ENCODE measurements around the gene TBC1D4. TPM values are rescaled to one million over a fixed set of nuclear protein-coding genes. Genes with fewer than 3 reads are reported as not detected.
A peak's percentile ranks its signal among the peaks of the same experiment; 100 is the strongest.
"Not testable (repeated sequence)": the region's sequence is repeated elsewhere in the genome, so short reads cannot be mapped to it uniquely, and the experiment has no call there.

The TBC1D4 gene
- total RNA-seq, 1 experiment from 2014 or later, result 28.2 TPM

DNA sequence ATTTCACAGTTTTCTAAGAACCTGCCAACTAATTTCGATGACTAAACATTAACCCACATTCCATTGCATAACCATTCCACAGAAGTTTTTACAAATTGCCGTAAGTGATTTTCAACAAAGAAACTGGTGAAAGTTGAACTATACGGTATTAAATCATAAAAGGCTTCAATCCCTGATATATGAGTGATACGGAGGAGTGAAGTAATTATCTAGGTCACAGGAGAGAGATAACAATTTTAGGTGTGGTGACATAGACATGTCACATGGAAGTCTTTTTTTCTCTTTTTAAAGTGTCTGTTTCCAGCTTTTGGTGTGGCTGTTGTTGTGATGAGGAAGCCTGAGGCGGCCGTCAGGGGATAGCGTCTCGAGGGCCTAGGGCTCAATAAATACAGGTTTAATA lies 29.4 kb downstream of the TBC1D4 start:
- no peak for DNase-seq (ENCODE audit: low read depth)

DNA sequence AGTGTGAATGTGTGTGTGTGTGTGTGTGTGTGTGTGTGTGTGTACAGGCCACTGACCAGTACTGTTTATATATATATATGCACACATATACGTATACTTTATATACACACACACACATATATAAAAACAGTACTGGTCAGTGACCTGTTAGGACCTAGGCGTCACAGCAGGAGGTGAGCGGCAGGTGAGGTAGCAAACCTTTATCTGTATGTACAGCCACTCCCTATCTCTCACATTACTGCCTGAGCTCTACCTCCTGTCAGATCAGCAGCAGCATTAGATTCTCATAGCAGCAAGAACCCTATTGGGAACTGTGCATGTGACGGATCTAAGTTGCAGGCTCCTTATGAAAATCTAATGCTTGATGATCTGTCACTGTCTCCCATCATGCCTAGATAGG lies 34.5 kb downstream of the TBC1D4 start:
- DNase-seq (ENCODE audit: low read depth), result no peak

DNA sequence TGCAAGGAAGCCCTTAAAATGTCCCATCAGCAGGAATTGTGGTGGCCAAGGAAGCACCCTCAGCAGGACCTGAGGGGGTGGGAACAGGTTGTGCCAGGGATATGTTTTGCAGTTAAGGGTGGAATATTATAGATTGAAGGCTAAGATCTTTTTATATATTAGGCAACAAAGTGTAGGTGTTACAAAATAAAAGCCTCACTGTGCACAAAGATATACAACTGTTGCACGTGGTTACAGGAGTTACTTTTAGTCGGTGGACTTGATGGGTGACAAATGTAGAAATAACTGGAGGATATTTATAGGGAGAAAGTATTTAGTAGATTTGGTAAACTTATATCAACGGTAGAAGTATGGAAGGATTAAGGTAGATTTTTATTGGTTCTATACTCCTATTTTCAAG lies 35.1 kb downstream of the TBC1D4 start:
- no peak for DNase-seq (ENCODE audit: low read depth)

DNA sequence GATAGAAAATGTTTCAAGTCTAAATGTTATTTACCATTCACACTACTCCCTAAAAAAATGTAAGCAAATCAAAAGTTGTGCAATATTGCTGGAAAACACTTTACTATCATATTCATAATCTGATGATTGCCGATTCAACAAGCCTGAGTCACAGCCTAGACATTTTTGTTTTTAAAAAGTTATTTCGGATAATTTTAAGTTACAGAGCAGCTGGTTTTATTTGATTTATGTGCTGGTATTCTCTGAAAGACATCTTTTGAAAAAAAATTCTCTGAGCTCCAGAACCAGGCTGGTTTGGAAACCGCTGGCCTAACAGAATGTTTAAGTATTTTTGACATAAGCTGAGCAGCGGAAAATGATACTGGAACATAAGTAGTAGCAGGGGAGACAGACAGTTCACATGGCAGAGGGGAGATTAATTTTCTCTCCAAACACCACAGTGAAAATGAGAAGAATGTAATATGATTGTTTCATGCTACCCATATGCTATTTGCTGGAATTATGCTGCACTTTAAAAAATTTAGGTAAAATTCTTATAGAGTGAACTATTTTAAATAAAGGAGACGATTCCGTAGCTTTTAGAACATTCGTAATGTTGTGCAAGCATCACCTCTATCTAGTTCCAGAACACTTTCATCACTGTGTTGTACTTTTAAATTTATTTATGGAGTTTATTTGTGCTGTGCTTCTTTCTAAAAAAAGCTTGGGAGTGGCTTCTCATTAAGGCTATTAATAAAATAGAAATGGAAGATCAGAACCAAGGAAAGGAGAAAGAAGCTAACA lies 36.1 kb downstream of the TBC1D4 start:
- no peak for DNase-seq (ENCODE audit: low read depth)

DNA sequence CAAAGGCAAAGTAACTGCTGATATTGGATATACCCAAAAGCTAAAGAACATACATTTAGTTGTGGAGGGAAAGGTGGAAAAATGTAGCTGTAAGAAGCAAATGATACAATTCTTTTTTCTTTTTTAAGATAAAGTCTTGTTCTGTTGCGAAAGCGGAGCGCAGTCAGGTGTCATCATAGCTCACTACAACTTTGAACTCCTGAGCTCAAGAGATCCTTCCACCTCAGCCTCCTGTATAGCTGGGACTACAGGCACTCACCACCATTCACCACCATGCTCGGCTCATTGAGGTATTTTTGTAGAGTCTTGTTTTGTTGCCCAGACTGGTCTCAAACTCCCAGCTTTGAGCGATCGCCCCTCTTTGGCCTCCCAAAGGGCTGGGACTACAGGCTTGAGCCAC lies 38.0 kb downstream of the TBC1D4 start:
- DNase-seq (ENCODE audit: low read depth), result no peak

DNA sequence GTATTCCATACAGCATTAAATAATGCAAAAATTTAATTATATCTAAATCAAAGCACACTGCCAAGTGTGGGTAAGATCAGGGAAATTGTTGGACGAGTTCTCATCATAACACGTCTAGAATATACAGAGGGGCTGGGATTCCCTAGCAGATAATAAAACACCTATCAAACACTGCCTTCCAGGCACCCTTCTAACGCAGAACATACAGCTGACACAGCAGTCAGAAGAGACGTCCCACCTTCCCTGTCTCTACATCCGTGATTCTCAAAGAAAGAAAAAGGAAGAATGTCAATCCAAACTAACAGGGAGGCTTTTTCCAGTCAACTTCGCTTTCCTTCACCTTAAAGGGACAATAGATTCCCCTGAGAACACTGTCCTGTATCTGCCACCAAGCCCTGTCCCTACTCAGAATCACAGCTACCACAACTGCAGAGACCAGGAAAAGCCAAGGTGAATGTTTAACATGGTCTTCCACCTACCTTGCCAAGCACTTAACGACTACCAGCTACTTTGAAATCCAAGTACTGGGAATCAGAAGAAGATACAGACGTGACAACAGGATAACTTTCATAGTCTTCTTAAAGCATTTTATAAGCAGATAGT lies 38.5 kb downstream of the TBC1D4 start:
- no peak for DNase-seq (ENCODE audit: low read depth)

DNA sequence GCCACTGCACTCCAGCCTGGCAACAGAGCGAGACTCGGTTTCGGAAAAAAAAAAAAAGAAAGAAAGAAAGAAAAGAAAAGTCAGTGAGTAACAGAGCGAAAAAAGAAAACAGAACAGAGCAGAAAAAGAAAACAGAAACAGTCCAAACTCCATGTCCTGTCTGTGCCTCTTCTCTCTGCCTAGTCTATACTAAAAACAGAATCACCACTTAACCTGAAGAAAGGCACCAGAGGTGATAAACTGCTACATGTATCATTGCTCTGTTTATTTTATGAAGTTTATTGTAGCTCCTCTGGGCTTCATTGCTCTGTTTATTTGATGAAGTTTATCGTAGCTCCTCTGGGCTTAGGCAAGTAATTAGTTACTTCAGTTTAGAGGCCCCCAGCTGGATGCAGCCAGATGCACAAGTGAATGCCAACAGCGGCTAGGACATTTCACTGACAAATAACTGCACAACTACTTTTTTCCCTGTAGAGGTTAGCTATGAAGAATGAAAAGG lies 39.2 kb downstream of the TBC1D4 start:
- DNase-seq (ENCODE audit: low read depth), result no peak

DNA sequence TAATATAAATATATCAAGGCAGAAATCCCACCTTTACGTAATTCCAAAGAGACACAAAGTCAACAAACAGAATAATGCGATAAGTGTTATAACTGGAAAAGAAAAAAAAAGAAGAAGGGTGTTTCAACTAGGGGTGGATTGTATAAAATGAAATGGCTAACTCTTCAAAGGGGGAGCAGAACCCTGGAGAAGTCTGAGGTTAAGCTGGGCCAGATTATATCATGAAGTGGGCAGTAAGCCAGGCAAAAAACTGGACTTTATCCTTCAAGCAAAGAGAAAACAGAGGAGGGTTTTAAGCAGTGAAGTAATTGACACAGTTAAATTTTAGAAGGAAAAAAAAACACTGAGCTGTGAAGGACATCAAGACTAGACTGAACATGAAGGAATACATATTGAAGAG lies 41.9 kb downstream of the TBC1D4 start:
- DNase-seq (ENCODE audit: low read depth), result no peak

DNA sequence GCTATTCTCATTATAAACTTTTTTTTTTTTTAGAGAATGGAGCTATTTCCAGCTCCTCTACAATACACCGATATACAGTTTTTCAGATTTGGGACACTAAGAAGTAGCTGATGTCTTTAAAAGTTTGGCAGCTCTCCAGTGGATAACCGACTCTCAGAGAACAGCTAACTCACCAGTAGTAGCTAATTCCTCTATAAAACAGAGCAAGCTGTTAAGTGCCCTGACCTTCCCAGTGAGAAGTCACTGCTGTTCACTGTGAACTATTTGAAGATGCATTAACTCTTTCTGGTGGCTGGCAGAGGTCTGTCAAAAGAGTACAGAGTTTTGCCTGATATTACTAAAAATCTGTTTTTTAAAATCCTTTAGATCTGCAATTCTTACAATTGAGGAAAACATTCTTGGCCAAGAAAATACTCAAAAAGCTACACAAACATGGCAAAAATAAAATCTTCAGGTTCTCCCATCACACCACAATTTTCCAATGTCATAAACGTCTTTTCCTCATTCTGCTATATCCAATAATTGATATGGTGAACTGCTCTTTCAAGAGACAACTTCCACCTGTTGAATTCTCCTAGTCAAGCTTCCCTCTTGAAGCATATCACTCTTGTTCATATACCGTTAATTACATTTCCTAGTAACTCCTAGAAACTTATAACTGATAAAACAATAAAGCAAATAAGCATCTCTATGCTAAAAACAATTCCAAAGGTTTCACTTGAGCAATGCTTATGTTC lies 44.2 kb downstream of the TBC1D4 start:
- DNase-seq (ENCODE audit: low read depth), result no peak

DNA sequence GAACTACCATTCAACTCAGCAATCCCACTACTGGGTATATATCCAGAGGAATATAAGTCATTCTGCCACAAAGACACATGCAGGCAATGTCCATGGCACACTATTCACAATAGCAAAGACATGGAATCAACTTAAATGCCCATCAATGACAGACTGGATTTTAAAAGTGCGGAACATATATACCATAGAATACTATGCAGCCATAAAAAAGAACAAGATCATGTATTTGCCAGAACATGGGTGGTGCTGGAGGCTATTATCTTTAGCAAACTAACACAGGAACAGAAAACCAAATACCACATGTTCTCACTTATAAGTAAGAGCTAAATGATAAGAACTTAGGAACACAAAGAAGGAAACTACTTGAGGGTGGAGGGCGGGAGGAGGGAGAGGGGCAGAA lies 47.8 kb downstream of the TBC1D4 start:
- DNase-seq (ENCODE audit: low read depth), result not testable (repeated sequence)

DNA sequence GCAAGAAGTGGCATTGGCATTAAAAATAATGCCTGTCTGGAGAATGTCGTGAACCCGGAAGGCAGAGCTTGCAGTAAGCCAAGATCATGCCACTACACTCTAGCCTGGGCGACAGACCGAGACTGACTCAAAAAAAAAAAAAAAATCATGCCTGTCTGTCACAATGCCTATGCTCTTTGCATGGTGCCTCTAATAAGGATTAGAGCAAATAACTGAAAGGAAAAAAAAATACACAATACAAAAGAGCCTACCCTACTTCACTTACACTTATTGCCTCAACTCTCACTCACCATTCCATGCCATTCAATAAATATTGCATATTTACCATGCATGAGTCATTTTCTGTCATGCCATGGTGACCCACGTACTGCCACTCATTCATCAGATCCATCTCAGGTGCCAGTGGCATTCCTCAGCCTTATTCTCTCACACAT lies 49.1 kb downstream of the TBC1D4 start:
- no peak for DNase-seq (ENCODE audit: low read depth)

DNA sequence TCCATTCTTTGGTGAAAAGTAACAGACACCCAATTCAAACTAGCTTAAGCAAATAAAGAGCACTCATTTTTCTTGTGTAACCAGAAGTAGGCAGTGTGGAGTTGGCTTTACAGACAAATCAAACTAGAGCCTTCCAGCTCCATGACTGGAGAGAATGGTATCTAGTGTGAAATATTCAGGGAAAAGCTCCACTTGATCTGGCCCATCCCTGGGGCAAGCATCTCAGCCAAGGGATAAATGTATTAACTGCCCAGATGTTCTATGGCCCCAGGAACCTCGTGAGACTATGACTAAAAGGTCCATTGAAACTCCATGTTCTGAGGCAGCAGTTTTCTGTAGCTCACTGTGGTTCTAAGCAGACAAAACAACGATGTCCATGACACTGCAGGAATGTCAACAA lies 49.9 kb downstream of the TBC1D4 start:
- peak; percentile 31 for DNase-seq (ENCODE audit: low read depth)

DNA sequence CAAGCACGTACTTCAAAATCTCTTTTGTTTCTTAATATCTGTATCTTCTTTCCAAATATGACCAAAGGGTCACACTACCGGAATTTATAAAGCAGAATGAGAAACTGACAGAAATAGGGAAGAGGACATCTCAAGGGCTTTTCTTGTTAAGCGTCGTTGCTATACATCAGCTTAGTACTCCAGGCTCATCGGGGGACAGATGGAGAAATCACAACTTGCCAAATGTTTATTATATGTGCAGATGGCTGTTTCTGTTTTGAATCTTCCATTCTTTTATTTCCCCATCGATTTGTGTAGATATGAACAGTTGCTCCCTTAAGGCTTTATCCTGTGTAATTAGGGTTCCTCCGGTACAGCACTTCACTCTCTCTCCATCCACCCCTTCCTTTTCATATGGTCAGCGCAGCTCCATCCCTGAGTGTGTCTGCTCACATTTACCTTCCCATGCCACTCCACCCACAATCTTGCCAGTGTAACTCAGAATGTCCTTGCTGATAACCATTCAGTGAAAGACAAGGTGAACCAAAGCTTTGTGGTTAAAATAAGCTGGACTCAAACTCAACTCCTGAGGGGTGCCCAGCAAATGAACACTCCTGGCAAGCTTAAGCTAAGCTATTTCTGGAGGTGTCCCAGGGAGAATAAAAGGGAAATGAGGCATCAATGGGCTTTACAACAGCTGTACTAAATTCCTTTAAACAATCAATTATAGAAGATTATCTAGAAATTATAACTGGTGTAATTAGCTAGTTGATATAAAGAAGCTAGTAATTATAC lies 51.3 kb downstream of the TBC1D4 start:
- DNase-seq (ENCODE audit: low read depth), result no peak

DNA sequence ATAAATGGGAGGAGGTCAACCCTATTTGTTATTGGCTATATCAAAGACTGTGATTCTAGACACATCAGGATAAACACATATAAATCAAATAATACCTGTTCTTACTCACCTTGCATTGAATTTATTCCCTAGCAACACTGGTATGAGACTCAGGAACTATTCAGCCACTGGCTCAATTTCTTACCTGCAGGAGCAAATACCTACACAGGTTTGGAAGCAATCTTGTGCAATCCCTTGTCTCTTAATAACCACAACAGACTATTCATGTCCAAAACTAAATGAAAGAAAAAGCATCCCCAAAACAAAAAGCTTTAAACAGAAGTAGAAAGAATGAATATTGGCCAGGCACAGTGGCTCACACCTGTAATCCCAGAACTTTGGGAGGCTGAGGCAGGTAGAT lies 55.5 kb downstream of the TBC1D4 start:
- DNase-seq (ENCODE audit: low read depth), result no peak

DNA sequence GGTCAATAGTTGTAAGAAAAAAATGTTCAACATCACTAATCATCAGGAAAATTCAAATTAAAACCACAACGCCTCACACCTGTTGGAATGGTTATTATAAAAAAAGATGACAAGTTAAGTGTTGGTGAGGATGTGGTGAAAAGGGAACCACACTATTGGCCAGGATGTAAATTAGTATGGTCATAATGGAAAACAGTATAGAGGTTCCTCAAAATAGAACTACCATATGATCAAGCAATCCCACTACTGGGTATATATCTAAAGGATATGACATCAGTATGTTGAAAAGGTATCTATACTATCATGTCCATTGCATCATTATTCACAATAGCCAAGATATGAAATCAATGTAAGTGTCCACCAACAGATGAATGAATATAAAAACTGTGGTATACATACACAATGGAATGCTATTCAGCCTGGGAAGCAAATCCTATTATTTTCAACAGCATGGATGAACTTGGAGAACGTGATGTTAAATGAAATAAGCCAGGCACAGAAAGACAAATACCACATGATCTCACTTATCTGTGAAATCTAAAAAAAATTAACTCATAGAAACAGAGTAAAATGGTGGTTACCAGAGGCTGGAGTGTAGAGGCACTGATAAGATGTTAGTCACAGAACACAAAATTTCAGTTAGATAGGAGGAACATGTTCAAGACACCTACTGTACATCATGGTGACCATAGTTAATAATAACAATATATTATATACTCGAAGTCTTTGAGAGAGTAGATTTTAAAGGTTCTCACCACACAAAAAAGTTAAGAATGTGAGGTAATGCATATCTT lies 56.6 kb downstream of the TBC1D4 start:
- DNase-seq (ENCODE audit: low read depth), result no peak

DNA sequence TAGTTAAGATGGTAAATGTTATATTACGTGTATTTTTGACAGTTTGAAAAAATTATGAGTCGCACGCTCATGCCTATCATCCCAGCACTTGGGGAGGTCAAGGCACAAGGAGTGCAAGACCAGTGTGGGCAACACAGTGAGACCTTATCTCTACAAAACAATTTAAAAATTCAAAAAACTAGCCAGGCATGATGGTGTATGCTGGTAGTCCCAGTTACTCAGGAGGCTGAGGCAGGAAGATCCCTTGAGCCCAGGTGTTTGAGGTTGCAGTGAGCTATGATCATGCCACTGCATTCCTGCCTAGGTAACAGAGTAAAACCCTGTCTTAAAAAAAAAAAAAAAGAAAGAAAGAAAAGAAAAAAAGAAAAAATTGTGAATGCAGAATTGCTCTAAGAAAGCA lies 58.0 kb downstream of the TBC1D4 start:
- DNase-seq (ENCODE audit: low read depth), result no peak

DNA sequence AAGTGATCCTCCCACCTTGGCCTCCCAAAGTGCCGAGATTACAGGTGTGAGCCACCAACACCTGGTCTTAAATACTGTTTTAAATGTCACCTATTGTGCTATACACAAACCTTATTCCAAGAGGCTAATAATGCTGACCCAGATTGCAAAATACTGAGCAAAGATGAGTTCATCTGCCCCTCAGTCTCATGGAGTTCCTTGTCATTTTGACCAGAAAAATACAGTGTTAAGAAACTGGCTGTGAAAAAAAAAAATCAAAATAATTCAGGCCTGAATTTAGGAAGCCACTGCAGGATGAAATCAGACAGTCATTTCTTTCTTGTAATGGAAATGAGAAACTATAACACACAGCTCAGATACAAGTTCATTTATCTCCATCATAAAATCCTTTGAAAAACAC lies 59.9 kb downstream of the TBC1D4 start:
- DNase-seq (ENCODE audit: low read depth), result no peak

DNA sequence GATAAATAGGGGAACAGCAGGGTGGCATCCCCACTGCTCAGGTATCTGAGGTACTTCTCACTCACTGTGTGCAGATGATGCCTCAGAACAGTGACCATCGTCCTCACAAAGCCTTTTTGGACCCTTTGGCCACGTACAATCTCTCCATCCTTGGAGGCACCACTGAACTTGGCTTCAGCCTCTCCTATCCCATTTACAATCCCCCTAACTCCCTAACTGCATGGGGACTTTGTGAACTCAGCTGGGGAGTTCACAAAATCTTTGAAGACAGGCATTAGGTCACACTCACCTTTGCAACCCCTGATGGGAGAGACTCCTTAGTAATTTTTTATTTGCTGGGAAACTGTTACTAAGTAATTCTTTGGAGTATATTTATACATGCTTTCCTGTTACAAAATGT lies 60.8 kb downstream of the TBC1D4 start:
- DNase-seq (ENCODE audit: low read depth), result no peak

DNA sequence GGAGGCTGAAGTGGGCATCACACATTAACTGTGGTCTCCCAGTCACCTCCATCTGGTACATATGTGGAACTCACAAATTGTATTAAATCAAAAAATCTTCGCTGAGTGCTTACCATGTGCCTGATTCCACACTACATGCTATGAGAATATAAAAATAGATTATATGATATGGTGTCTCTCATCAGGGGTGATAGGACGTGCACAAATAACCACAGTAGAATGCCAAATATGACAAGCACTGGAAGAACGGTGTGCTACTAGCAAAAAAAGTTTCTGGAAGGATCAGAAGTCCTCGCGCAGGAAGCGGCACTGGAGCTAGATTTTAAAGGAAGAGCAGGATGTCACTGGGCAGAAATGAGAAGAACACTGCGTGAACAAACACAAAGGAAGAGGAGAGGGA lies 62.3 kb downstream of the TBC1D4 start:
- DNase-seq (ENCODE audit: low read depth), result no peak

DNA sequence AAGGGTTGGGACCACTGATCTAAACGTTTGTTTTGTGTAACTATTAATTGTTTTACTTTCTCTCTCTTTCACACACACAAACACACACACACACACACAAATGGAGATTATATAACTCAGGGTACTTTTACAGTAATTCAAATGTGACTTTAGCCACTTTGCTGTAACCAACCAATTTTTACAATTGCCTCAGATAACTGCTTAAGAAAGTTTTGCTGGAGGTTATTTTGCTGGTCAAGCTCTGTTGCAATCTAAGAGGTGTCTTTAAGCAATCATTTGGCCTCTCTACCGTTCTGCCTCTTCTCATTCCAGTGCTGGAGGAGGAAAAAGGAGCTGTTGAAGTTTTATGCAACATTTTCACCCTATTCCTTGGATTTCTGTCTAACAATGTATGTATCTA lies 63.0 kb downstream of the TBC1D4 start:
- DNase-seq (ENCODE audit: low read depth), result no peak
